Fibroblast of lung (primary cell): ENCODE data around the gene RNF2. TPM values are rescaled to one million over a fixed set of nuclear protein-coding genes. Genes with fewer than 3 reads are reported as not detected.
"Not testable (repeated sequence)": the region's sequence is repeated elsewhere in the genome, so short reads cannot be mapped to it uniquely, and the experiment has no call there.

Source experiments
- DNase-seq, 2 donors: peaks; one replicate each; pipeline versions ENCODE4 v3.0.0 to v3.0.0-alpha.2; 2010; ENCODE audit warnings: low read depth in 2 of 2
- H2AFZ ChIP-seq: 2 replicates; pipeline ENCODE4 v1.5.1; 2012; ENCODE audit warnings: low read length, control low read depth, inconsistent platforms
- H3K27ac ChIP-seq: 2 replicates; pipeline ENCODE4 v1.5.1; 2011; ENCODE audit warnings: low read length, control low read depth; ENCODE audit not compliant: insufficient read depth
- H3K27me3 ChIP-seq: 2 replicates; pipeline ENCODE4 v1.5.1; 2011; ENCODE audit warnings: mild to moderate bottlenecking, low read length; ENCODE audit not compliant: control insufficient read depth, insufficient read depth
- H3K36me3 ChIP-seq: 2 replicates; pipeline ENCODE4 v1.5.1; 2011; ENCODE audit warnings: low read length; ENCODE audit not compliant: control insufficient read depth, insufficient read depth
- H3K4me1 ChIP-seq: 2 replicates; pipeline ENCODE4 v1.5.1; 2011; ENCODE audit warnings: low read length; ENCODE audit not compliant: control insufficient read depth, insufficient read depth; ENCODE audit errors: extremely low read depth
- H3K4me2 ChIP-seq: 2 replicates; pipeline ENCODE4 v1.5.1; 2011; ENCODE audit warnings: low read length, control low read depth; ENCODE audit not compliant: insufficient read depth; ENCODE audit errors: extremely low read depth
- H3K4me3 ChIP-seq, 4 experiments: fragments of 200-600 bp in 1 of 4; sonication (generic) in 1 of 4; replicated peaks in 1 of 4; 2 replicates each; pipeline ENCODE4 v1.5.1; 2011 to 2016; ENCODE audit warnings: low read length in 4 of 4, low read depth in 3 of 4, mild to moderate bottlenecking in 3 of 4, control low read depth in 2 of 4, inconsistent platforms in 1 of 4, mixed read lengths in 1 of 4; ENCODE audit not compliant: insufficient read depth in 1 of 4; ENCODE audit errors: control extremely low read depth in 1 of 4
- H3K79me2 ChIP-seq: 2 replicates; pipeline ENCODE4 v1.5.1; 2012; ENCODE audit warnings: mild to moderate bottlenecking, low read length, inconsistent platforms; ENCODE audit not compliant: control insufficient read depth, insufficient read depth
- H3K9ac ChIP-seq: 2 replicates; pipeline ENCODE4 v1.5.1; 2011; ENCODE audit warnings: mild to moderate bottlenecking, low read length, control low read depth; ENCODE audit not compliant: insufficient read depth
- H3K9me3 ChIP-seq: 2 replicates; pipeline ENCODE4 v1.5.1; 2012; ENCODE audit warnings: low read depth, low read length; ENCODE audit not compliant: control insufficient read depth, insufficient read depth
- H4K20me1 ChIP-seq: 2 replicates; pipeline ENCODE4 v1.5.1; 2011; ENCODE audit warnings: low read length; ENCODE audit not compliant: control insufficient read depth, insufficient read depth; ENCODE audit errors: extremely low read depth
- CTCF ChIP-seq, 2 donors: IDR thresholded peaks in 1 of 2; conservative IDR thresholded peaks in 1 of 2; 1 replicate in 1 of 2; 2 replicates in 1 of 2; pipeline ENCODE4 v1.5.1; 2011 to 2012; ENCODE audit warnings: low read length in 2 of 2, control low read depth in 1 of 2, inconsistent platforms in 1 of 2, low read depth in 1 of 2, mild to moderate bottlenecking in 1 of 2
- EZH2 ChIP-seq: IDR thresholded peaks from 2 replicates; pipeline ENCODE4 v1.5.1; 2012; ENCODE audit warnings: low read length, control low read depth, mild to moderate bottlenecking; ENCODE audit errors: missing control alignments
- polyA plus RNA-seq, 2 donors: library from polyadenylated mRNA; depleted of rRNA in 1 of 2; stranded (reverse) in 1 of 2; unstranded in 1 of 2; fragments of >200 nt; gene quantifications; 2 replicates each; pipeline ENCODE4 v1.2.1, GENCODE V29; 2011 to 2012; ENCODE audit warnings: missing spikeins in 1 of 2
- total RNA-seq: library from RNA; depleted of rRNA; stranded (reverse); fragments of >200 nt; gene quantifications from 2 replicates; pipeline ENCODE4 v1.2.1, GENCODE V29; 2014

Gene RNF2
- total and polyA plus RNA-seq, 2 donors (not counting 1 experiment from before 2014, with no cell fraction given) = 19.7 to 40.6 TPM

- H3K4me2 ChIP-seq = no peak overlapping the region
- no peaks in the 10 kb centered on the region for H3K9me3 ChIP-seq
- H3K4me1 ChIP-seq = no peaks in the 10 kb centered on the region
- no peaks in the 10 kb centered on the region for H4K20me1 ChIP-seq
- TF ChIP-seq EZH2 (no peak), CTCF (conservative IDR thresholded peaks at IDR 0.05 in 1 of 2, IDR thresholded peaks at IDR 0.05 in 1 of 2; ENCODE audit: low read depth in 1 of 2, low read length in 2 of 2) (no peak)
- DNase-seq = peak; percentile 23 to 35
- no peaks in the 10 kb centered on the region for H3K27me3 ChIP-seq
- H3K27ac ChIP-seq = no peak overlapping the region
- H3K36me3 ChIP-seq = no peaks in the 10 kb centered on the region
- H3K9ac ChIP-seq = no peak overlapping the region
- no peak overlapping the region for H2AFZ ChIP-seq
- peaks cover 17% of the 10 kb centered on the region for H3K79me2 ChIP-seq
- no peak overlapping the region for H3K4me3 ChIP-seq
Measured at GRCh38 chr1:185062710-185063370, 17.5 kb downstream of the RNF2 start.

GRCh38 chr1:185063719-185064118 lies 18.4 kb downstream of the RNF2 start:
- no peak for DNase-seq
- H2AFZ ChIP-seq = no peak overlapping the region
- no peak overlapping the region for H3K4me3 ChIP-seq
- H3K27ac ChIP-seq = no peak overlapping the region
- no peak overlapping the region for H3K9ac ChIP-seq
- H3K9me3 ChIP-seq = no peaks in the 10 kb centered on the region
- no peak for TF ChIP-seq EZH2
- TF ChIP-seq CTCF (conservative IDR thresholded peaks at IDR 0.05 in 1 of 2, IDR thresholded peaks at IDR 0.05 in 1 of 2; ENCODE audit: low read depth in 1 of 2, low read length in 2 of 2) = no peak
- no peaks in the 10 kb centered on the region for H3K4me1 ChIP-seq
- H4K20me1 ChIP-seq = no peaks in the 10 kb centered on the region
- H3K79me2 ChIP-seq = peaks cover 17% of the 10 kb centered on the region
- no peaks in the 10 kb centered on the region for H3K27me3 ChIP-seq
- no peak overlapping the region for H3K4me2 ChIP-seq
- no peaks in the 10 kb centered on the region for H3K36me3 ChIP-seq

DNA sequence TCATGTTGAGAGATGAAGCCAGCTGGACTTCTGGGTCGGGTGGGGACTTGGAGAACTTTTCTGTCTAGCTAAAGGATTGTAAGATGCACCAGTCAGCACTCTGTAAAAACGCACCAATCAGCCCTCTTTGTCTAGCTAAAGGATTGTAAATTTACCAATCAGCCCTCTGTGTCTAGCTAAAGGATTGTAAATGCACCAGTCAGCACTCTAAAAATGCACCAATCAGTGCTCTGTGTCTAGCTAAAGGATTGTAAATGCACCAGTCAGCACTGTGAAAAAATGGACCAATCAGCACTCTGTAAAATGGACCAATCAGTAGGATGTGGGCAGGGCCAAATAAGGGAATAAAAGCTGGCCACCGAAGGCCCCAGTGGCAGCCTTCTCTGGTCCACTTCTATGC lies 19.6 kb downstream of the RNF2 start:
- H2AFZ ChIP-seq, H3K36me3 ChIP-seq, H3K4me1 ChIP-seq, H3K9ac ChIP-seq, H3K4me2 ChIP-seq, H3K27ac ChIP-seq, H3K9me3 ChIP-seq, H3K4me3 ChIP-seq, DNase-seq, H3K27me3 ChIP-seq, H4K20me1 ChIP-seq: not testable (repeated sequence)
- H3K79me2 ChIP-seq = peaks cover 11% of the 10 kb centered on the region
